BLaER1 treated with 17β-estradiol and CSF1 and Interleukin-3, amounts not matched to agents 10 nM and 100 nM (cell line): ENCODE results near the gene FOLR1.
"Not testable (repeated sequence)": the region's sequence is repeated elsewhere in the genome, so short reads cannot be mapped to it uniquely, and the experiment has no call there.

Source experiments
- H3K27ac ChIP-seq, 11 experiments: shearing (Covaris generic); formaldehyde crosslinking; 2 replicates each; pipeline ENCODE4 v1.8.1; 2022
- H3K27me3 ChIP-seq, 11 experiments: shearing (Covaris generic); formaldehyde crosslinking; 2 replicates each; pipeline ENCODE4 v1.8.1; 2022
- H3K36me3 ChIP-seq, 11 experiments: shearing (Covaris generic); formaldehyde crosslinking; 2 replicates each; pipeline ENCODE4 v1.8.1; 2022
- H3K4me1 ChIP-seq, 10 experiments: shearing (Covaris generic); formaldehyde crosslinking; 2 replicates each; pipeline ENCODE4 v1.8.1; 2022
- H3K4me2 ChIP-seq, 11 experiments: shearing (Covaris generic); formaldehyde crosslinking; 2 replicates each; pipeline ENCODE4 v1.8.1; 2022
- H3K4me3 ChIP-seq, 10 experiments: shearing (Covaris generic); formaldehyde crosslinking; 2 replicates each; pipeline ENCODE4 v1.8.1; 2022
- H3K9ac ChIP-seq, 11 experiments: shearing (Covaris generic); formaldehyde crosslinking; 2 replicates each; pipeline ENCODE4 v1.8.1; 2022
- H3K9me3 ChIP-seq, 11 experiments: shearing (Covaris generic); formaldehyde crosslinking; replicated peaks in 1 of 11; 2 replicates each; pipeline ENCODE4 v1.8.1; 2022
- H4K20me1 ChIP-seq, 11 experiments: shearing (Covaris generic); formaldehyde crosslinking; 2 replicates each; pipeline ENCODE4 v1.8.1; 2022
- Cebpa-rat ChIP-seq, 11 experiments: shearing (Covaris generic); IDR thresholded peaks; 2 replicates each; pipeline ENCODE4 v1.8.1; 2022

FOLR1 gene

GRCh38 chr11:72162891-72163492 is 28.9 kb upstream of the FOLR1 start:
- Histone ChIP-seq H3K27me3 (no peaks in the 10 kb centered on the region), H3K36me3 (no peaks in the 10 kb centered on the region), H3K9me3 (no peaks in the 10 kb centered on the region), H3K4me3 (no peak overlapping the region), H3K4me2 (no peak overlapping the region), H4K20me1 (no peaks in the 10 kb centered on the region), H3K9ac (no peak overlapping the region), H3K4me1 (no peaks in the 10 kb centered on the region), H3K27ac (no peak overlapping the region)
- no peak for TF ChIP-seq Cebpa-rat (IDR thresholded peaks at IDR 0.05)

- not testable (repeated sequence) for H3K9ac ChIP-seq, H4K20me1 ChIP-seq, H3K27ac ChIP-seq, H3K4me2 ChIP-seq, H3K9me3 ChIP-seq, H3K36me3 ChIP-seq, H3K4me3 ChIP-seq, H3K4me1 ChIP-seq, H3K27me3 ChIP-seq
Observed at GRCh38 chr11:72164187-72164586, 27.8 kb upstream of the FOLR1 start.

DNA sequence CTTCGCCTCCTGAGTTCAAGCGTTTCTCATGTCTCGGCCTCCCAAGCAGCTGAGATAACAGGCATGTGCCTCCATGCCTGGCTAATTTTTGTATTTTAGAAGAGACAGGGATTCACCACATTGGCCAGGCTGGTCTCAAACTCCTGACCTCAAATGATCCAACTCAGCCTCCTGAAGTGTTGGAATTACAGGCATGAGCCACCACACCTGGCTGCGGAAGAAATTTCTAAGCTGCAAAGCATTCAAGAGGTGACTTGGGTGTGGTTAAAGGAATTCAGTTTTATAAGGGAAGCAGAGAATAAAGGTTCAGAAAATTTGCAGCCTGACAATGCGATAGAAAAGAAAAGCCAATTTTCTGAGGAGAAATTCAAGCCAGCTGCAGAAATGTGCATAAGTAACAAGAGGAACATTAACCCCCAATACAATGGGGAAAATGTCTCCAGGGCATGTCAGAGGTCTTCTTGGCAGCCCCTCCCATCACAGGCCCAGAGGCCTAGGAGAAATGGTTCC is 22.8 kb upstream of the FOLR1 start:
- not testable (repeated sequence) for H3K9me3 ChIP-seq, H3K4me3 ChIP-seq, H3K36me3 ChIP-seq, H3K9ac ChIP-seq, H3K27ac ChIP-seq, H3K4me2 ChIP-seq, H3K27me3 ChIP-seq, H4K20me1 ChIP-seq
- H3K4me1 ChIP-seq, result peaks cover 0 to 11% (median 0%) of the 10 kb centered on the region in 10 experiments; a peak in 2 of 20 replicates

- not testable (repeated sequence) for H3K9ac ChIP-seq, H3K4me3 ChIP-seq, H3K4me2 ChIP-seq, H3K9me3 ChIP-seq, H4K20me1 ChIP-seq, H3K27ac ChIP-seq, H3K36me3 ChIP-seq, H3K27me3 ChIP-seq
- peaks cover 0 to 11% (median 0%) of the 10 kb centered on the region in 10 experiments; a peak in 2 of 20 replicates for H3K4me1 ChIP-seq
Observed at GRCh38 chr11:72169754-72170153, 22.2 kb upstream of the FOLR1 start.

DNA sequence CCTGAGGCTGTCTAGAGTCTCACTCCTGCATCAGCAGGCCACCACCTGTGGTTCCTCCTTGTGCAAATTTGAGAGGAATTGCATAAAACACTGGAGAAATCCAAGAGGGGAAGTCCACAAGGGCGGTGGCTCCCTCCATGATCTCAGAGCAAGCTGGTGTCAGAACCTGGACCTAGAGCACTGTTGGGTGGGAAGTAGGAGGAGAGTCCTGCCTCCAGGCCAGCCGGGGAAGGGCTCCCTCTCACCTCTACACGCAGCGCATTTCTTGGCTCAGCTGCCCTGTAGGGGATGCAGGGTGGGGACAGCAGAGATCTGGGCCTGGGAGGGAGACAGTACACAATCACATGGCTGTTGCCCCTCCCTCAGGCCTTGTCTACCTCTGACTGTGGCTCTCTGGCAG is 19.9 kb upstream of the FOLR1 start:
- H3K4me3 ChIP-seq, H3K9me3 ChIP-seq, H3K27ac ChIP-seq, H3K36me3 ChIP-seq, H3K27me3 ChIP-seq, H3K9ac ChIP-seq, H4K20me1 ChIP-seq: not testable (repeated sequence)
- peaks cover 0 to 11% (median 0%) of the 10 kb centered on the region in 10 experiments; a peak in 2 of 20 replicates for H3K4me1 ChIP-seq
- H3K4me2 ChIP-seq, result peak overlapping the region in 1 of 11 experiments; percentile 13; a peak in 1 of 22 replicates

DNA sequence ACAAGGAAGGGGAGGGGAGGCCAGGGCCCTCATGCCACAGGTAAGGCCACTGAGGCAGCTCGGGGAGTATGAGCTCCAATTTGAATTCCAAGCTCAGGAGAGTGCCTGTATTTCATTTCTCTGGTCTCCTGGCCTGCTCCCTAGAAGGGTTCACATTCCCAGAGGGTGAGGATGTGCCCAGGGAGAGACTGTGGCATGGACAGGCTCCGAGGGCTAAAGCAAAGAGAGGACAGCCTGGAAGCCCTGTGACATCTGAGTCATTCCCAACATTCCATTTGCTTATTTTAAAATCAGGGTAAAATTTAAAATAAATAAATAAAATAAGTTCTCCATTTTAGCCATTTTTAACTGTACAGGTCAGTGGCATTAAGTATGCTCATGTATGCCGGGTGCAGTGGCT is 18.6 kb upstream of the FOLR1 start:
- no peak overlapping the region for H3K27ac ChIP-seq
- TF ChIP-seq Cebpa-rat (IDR thresholded peaks at IDR 0.05), result no peak
- H3K9ac ChIP-seq, result no peak overlapping the region

DNA sequence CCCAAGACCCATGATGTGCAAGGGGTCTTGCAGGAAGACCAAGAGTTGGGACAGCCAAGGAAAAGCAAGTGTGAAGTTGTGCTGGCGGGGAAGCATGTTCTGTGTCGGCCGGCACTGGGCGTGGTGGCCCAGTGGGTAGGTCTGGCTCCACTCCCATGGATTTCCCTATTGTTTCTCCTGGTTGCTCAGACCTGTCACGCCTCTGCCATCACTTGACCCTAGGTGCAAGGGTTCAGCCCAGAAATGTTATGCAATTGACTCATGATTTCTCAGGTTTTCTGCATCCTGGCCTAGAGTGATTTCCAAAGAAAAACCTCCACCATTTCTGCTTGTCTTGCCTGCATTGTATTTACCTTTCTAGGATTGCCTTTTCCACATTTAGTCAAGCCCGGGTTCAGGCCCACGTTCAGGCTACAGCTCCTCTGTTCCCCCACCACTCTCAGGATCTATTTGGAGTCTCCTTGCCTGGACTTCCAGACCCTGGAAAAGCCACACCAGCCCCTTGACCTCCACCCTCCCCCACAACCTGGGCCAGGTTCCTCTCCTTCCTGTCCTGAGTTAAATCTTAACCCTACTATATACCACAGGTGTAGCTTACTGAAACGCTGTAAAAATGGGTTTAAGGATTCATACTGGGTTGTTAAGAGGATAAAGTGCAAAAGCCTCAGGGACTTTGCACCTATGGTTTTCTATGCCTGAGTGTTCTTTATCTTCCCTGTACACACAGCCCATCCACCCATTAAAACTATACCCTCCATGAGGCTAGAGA is 17.5 kb upstream of the FOLR1 start:
- no peak overlapping the region for H3K27ac ChIP-seq

More for the DNA sequence above, 18.6 kb upstream of the FOLR1 start:
- no peak overlapping the region for H3K4me2 ChIP-seq
- no peaks in the 10 kb centered on the region for H4K20me1 ChIP-seq
- H3K9me3 ChIP-seq, result no peaks in the 10 kb centered on the region
- H3K4me3 ChIP-seq, result no peak overlapping the region
- no peaks in the 10 kb centered on the region for H3K27me3 ChIP-seq
- H3K36me3 ChIP-seq, result no peaks in the 10 kb centered on the region
- peaks cover 0 to 11% (median 0%) of the 10 kb centered on the region in 10 experiments; a peak in 2 of 20 replicates for H3K4me1 ChIP-seq

DNA sequence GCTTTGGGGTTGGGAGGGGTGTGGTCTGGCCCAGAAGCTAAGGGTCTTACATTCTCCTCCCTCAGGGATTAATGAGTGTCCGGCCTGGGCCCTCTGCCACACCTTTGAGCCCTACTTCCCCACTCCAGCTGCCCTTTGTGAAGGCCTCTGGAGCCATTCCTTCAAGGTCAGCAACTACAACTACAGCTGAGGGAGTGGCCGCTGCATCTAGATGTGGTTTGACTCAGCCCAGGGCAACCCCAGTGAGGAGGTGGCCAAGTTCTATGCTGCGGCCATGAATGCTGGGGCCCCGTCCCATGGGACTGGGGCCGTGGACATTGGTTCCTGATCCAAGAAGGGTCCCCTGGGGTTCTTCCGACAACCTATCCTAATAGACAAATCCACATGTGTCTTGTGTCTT is 14.3 kb upstream of the FOLR1 start:
- Histone ChIP-seq H3K4me1 (0 out of 20 replicates have a peak, but pooled peaks cover 0 to 4% (median 0%) of the 10 kb centered on the region in 10 experiments), H3K9me3 (no peaks in the 10 kb centered on the region), H3K4me2 (no peak overlapping the region), H3K27ac (no peak overlapping the region), H3K4me3 (no peak overlapping the region), H4K20me1 (no peaks in the 10 kb centered on the region), H3K27me3 (no peaks in the 10 kb centered on the region), H3K9ac (no peak overlapping the region), H3K36me3 (no peaks in the 10 kb centered on the region)
- TF ChIP-seq Cebpa-rat (IDR thresholded peaks at IDR 0.05), result no peak

More for the DNA sequence above, 17.5 kb upstream of the FOLR1 start:
- no peaks in the 10 kb centered on the region for H3K9me3 ChIP-seq
- H3K4me1 ChIP-seq, result peaks cover 0 to 11% (median 0%) of the 10 kb centered on the region in 10 experiments; a peak in 2 of 20 replicates
- no peaks in the 10 kb centered on the region for H3K27me3 ChIP-seq
- H3K9ac ChIP-seq, result no peak overlapping the region
- H3K36me3 ChIP-seq, result no peaks in the 10 kb centered on the region
- H3K4me2 ChIP-seq, result no peak overlapping the region
- H3K4me3 ChIP-seq, result no peak overlapping the region
- no peaks in the 10 kb centered on the region for H4K20me1 ChIP-seq
- no peak for TF ChIP-seq Cebpa-rat (IDR thresholded peaks at IDR 0.05)

- H3K9me3 ChIP-seq, result no peaks in the 10 kb centered on the region
- H4K20me1 ChIP-seq, result no peaks in the 10 kb centered on the region
- no peak overlapping the region for H3K4me2 ChIP-seq
- H3K27ac ChIP-seq, result no peak overlapping the region
- no peak overlapping the region for H3K4me3 ChIP-seq
- no peak for TF ChIP-seq Cebpa-rat (IDR thresholded peaks at IDR 0.05)
- no peak overlapping the region for H3K9ac ChIP-seq
- H3K27me3 ChIP-seq, result no peaks in the 10 kb centered on the region
- no peaks in the 10 kb centered on the region for H3K36me3 ChIP-seq
- 0 out of 20 replicates have a peak, but pooled peaks cover 0 to 4% (median 0%) of the 10 kb centered on the region in 10 experiments for H3K4me1 ChIP-seq
Observed at GRCh38 chr11:72179049-72179803, 12.7 kb upstream of the FOLR1 start.
